UCSD-AML1 (cell line): ENCODE results near the gene TPPP2.
"Not testable (repeated sequence)": the region's sequence is repeated elsewhere in the genome, so short reads cannot be mapped to it uniquely, and the experiment has no call there.

Source experiments
- DNase-seq: peaks from one replicate; lab custom pipeline; 2025; ENCODE audit not compliant: unreplicated experiment; lab: John Stamatoyannopoulos, UW

Gene TPPP2

GRCh38 chr14:21037156-21037555, 7.1 kb downstream of the TPPP2 start:
- no peak for DNase-seq

- no peak for DNase-seq
Observed at GRCh38 chr14:21038441-21039422, 8.7 kb downstream of the TPPP2 start.

- DNase-seq = peak; percentile 25
Observed at GRCh38 chr14:21039585-21040369, 9.8 kb downstream of the TPPP2 start.

GRCh38 chr14:21040370-21040925, 10.4 kb downstream of the TPPP2 start:
- DNase-seq = no peak

GRCh38 chr14:21040941-21041340, 10.9 kb downstream of the TPPP2 start:
- not testable (repeated sequence) for DNase-seq

- no peak for DNase-seq
Observed at GRCh38 chr14:21041676-21042433, 11.8 kb downstream of the TPPP2 start, which contains the start of gene RNASE7. TSS of gene RNASE7 (plus strand) at chr14:21042362. CDS start at chr14:21042993, 631 bp downstream.

- DNase-seq = no peak
Observed at GRCh38 chr14:21042918-21043317, 12.9 kb downstream of the TPPP2 start.

- no peak for DNase-seq
Observed at GRCh38 chr14:21043387-21043973, 13.5 kb downstream of the TPPP2 start.

- DNase-seq = peak; percentile 83
Observed at GRCh38 chr14:21043974-21044618, 14.1 kb downstream of the TPPP2 start.

GRCh38 chr14:21047378-21047781, 17.4 kb downstream of the TPPP2 start:
- no peak for DNase-seq

- DNase-seq = no peak
Observed at GRCh38 chr14:21048638-21049037, 18.6 kb downstream of the TPPP2 start.

GRCh38 chr14:21049271-21049673, 19.3 kb downstream of the TPPP2 start:
- DNase-seq = no peak

GRCh38 chr14:21050597-21050996, 20.6 kb downstream of the TPPP2 start:
- DNase-seq = no peak

- no peak for DNase-seq
Observed at GRCh38 chr14:21053184-21054122, 23.4 kb downstream of the TPPP2 start.

GRCh38 chr14:21054123-21054767, 24.2 kb downstream of the TPPP2 start:
- DNase-seq = no peak

GRCh38 chr14:21054768-21055145, 24.7 kb downstream of the TPPP2 start:
- no peak for DNase-seq

- DNase-seq = no peak
Observed at GRCh38 chr14:21055432-21056117, 25.6 kb downstream of the TPPP2 start.
